CD4-positive, alpha-beta T cell (primary cell): ENCODE results near the gene ARHGEF33. TPM values are rescaled to one million over a fixed set of nuclear protein-coding genes. Genes with fewer than 3 reads are reported as not detected.

Experiments
- ATAC-seq: fragments of 200-7000 bp; cut with Tn5 transposase; one replicate; pipeline ENCODE4 v1.10.0; 2022; ENCODE audit warnings: mild to moderate bottlenecking; ENCODE audit not compliant: poor library complexity
- CTCF ChIA-PET: fragments of 350-600 bp; sonication (Branson Sonifier 250); formaldehyde crosslinking; loops from one replicate; lab custom pipeline; 2021; ENCODE audit warnings: antibody characterized with exemption, inconsistent platforms; lab: Charles Lee
- POLR2A ChIA-PET: fragments of 350-600 bp; sonication (Branson Sonifier 250); formaldehyde crosslinking; loops from one replicate; lab custom pipeline; 2021; ENCODE audit warnings: antibody characterized with exemption, inconsistent platforms; lab: Charles Lee
- DNase-seq, 14 experiments: peaks; one replicate each; pipeline ENCODE4 v3.0.0-alpha.2; 2013 to 2020; ENCODE audit warnings: mixed read lengths in 2 of 14
- H3K27ac ChIP-seq, 2 donors: one replicate each; pipeline versions ENCODE4 v1.5.1 to v1.7.0; 2013; ENCODE audit warnings: low read length in 2 of 2, low read depth in 1 of 2, mild to moderate bottlenecking in 1 of 2
- H3K27me3 ChIP-seq, 2 experiments: 1 replicate in 1 of 2; 2 replicates in 1 of 2; pipeline versions ENCODE4 v1.6.1 to v1.7.0; 2013; ENCODE audit warnings: low read length in 2 of 2, control low read depth in 1 of 2, mild to moderate bottlenecking in 1 of 2, moderate library complexity in 1 of 2; ENCODE audit not compliant: insufficient read depth in 2 of 2, control insufficient read depth in 1 of 2
- H3K36me3 ChIP-seq: one replicate; pipeline ENCODE4 v1.6.1; 2013; ENCODE audit warnings: low read length, control low read depth; ENCODE audit not compliant: insufficient read depth
- H3K4me1 ChIP-seq: one replicate; pipeline ENCODE4 v1.6.1; 2013; ENCODE audit warnings: low read length, control low read depth; ENCODE audit not compliant: insufficient read depth
- H3K4me3 ChIP-seq: one replicate; pipeline ENCODE4 v1.5.1; 2013; ENCODE audit warnings: mild to moderate bottlenecking, low read length, moderate library complexity
- H3K9me3 ChIP-seq, 2 experiments: 1 replicate in 1 of 2; 2 replicates in 1 of 2; pipeline versions ENCODE4 v1.6.1 to v1.7.0; 2013; ENCODE audit warnings: low read length in 2 of 2, mild to moderate bottlenecking in 2 of 2, control low read depth in 1 of 2, moderate library complexity in 1 of 2; ENCODE audit not compliant: control insufficient read depth in 1 of 2, insufficient read depth in 1 of 2
- H3K27ac Mint-ChIP-seq: one replicate; pipeline ENCODE4 v1.8.0; 2020; ENCODE audit warnings: mixed read lengths
- H3K27me3 Mint-ChIP-seq: one replicate; pipeline ENCODE4 v1.8.0; 2021; ENCODE audit warnings: mixed read lengths
- H3K36me3 Mint-ChIP-seq: one replicate; pipeline ENCODE4 v1.8.0; 2021; ENCODE audit warnings: low read depth, mixed read lengths
- H3K4me1 Mint-ChIP-seq: one replicate; pipeline ENCODE4 v1.8.0; 2021; ENCODE audit warnings: low read depth, mixed read lengths
- H3K4me3 Mint-ChIP-seq: one replicate; pipeline ENCODE4 v1.8.0; 2020; ENCODE audit warnings: mild to moderate bottlenecking, mixed read lengths
- H3K9me3 Mint-ChIP-seq: one replicate; pipeline ENCODE4 v1.8.0; 2020; ENCODE audit warnings: mixed read lengths
- CTCF ChIP-seq: fragments of 200-600 bp; IDR thresholded peaks from one replicate; pipeline ENCODE4 v1.8.0; 2022; ENCODE audit warnings: antibody characterized with exemption, mild to moderate bottlenecking
- intact Hi-C, 2 experiments: fragments of 100-400 bp; cut with DNase I in 1 of 2; cut with micrococcal nuclease in 1 of 2; formaldehyde crosslinking; loops; one replicate each; pipeline versions ENCODE4 v1.15.1 to v1.9.0; 2023 to 2025; cut with DNase I, micrococcal nuclease
- polyA plus RNA-seq, 2 donors: library from polyadenylated mRNA; unstranded; fragments of 120-200 nt; gene quantifications; one replicate each; pipeline ENCODE4 v1.2.1, GENCODE V29; 2013
- total RNA-seq, 174 experiments: library from RNA in 2 of 174; stranded (reverse) in 2 of 174; gene quantifications; one replicate each; pipeline ENCODE4 v1.2.3 and lab custom pipeline; 2021 to 2026

The ARHGEF33 gene
- total RNA-seq (not detected), total RNA-seq (lab: John Stamatoyannopoulos, UW) (0 to 0.52 (median 0.14) reads per million in 172 experiments)
- polyA plus RNA-seq (2013, experiment 1 of 2): 0.13 TPM
- 0.27 TPM for polyA plus RNA-seq (2013, experiment 2 of 2)

- POLR2A ChIA-PET: no interaction called here
- Mint-ChIP-seq H3K9me3 (no peaks in the 10 kb centered on the region), H3K27ac (no peak within 1 kb of the TSS), H3K27me3 (no peaks in the 10 kb centered on the region), H3K36me3 (no peaks in the 10 kb centered on the region), H3K4me1 (no peaks in the 10 kb centered on the region), H3K4me3 (no peak within 1 kb of the TSS)
- DNase-seq (no peak), ATAC-seq (no peak)
- Histone ChIP-seq H3K9me3 (no peaks in the 10 kb centered on the region), H3K4me1 (no peaks in the 10 kb centered on the region), H3K27me3 (no peaks in the 10 kb centered on the region), H3K27ac (no peak within 1 kb of the TSS), H3K36me3 (no peaks in the 10 kb centered on the region), H3K4me3 (no peak within 1 kb of the TSS)
- CTCF ChIA-PET: no interaction called here
- intact Hi-C loops: no loop called here
- no peak for TF ChIP-seq CTCF
Observed at GRCh38 chr2:38889575-38889974, at the start of gene ARHGEF33. Gene ARHGEF33, plus strand, starts transcription at chr2:38889875. Its CDS starts 29,573 bp downstream, at chr2:38919448.

- H3K4me3 Mint-ChIP-seq: no peak overlapping the region
- intact Hi-C loops: no loop called here
- peaks cover 80% of the 10 kb centered on the region for H3K36me3 Mint-ChIP-seq
Observed at GRCh38 chr2:38850045-38850444, 39.6 kb upstream of the ARHGEF33 start.

GRCh38 chr2:38856165-38856564 lies 33.5 kb upstream of the ARHGEF33 start:
- no peaks in the 10 kb centered on the region for H3K4me1 Mint-ChIP-seq
- ChIA-PET CTCF (no interaction called here), POLR2A (no interaction called here)
- no peak for ATAC-seq
- H3K9me3 Mint-ChIP-seq: no peaks in the 10 kb centered on the region
- no peak for DNase-seq
- no peaks in the 10 kb centered on the region for H3K27me3 Mint-ChIP-seq
- no peaks in the 10 kb centered on the region for H3K9me3 ChIP-seq
- H3K27ac ChIP-seq: no peak overlapping the region
- no peaks in the 10 kb centered on the region for H3K27me3 ChIP-seq
- peaks cover 76% of the 10 kb centered on the region for H3K36me3 Mint-ChIP-seq
- peaks cover 66% of the 10 kb centered on the region for H3K36me3 ChIP-seq
- intact Hi-C loops: no loop called here
- no peaks in the 10 kb centered on the region for H3K4me1 ChIP-seq
- H3K4me3 Mint-ChIP-seq: no peak overlapping the region
- TF ChIP-seq CTCF: no peak
- H3K27ac Mint-ChIP-seq: no peak overlapping the region
- no peak overlapping the region for H3K4me3 ChIP-seq

More at GRCh38 chr2:38850045-38850444, 39.6 kb upstream of the ARHGEF33 start:
- Histone ChIP-seq H3K4me1 (no peaks in the 10 kb centered on the region), H3K36me3 (peaks cover 17% of the 10 kb centered on the region), H3K4me3 (no peak overlapping the region), H3K27ac (no peak overlapping the region), H3K9me3 (no peaks in the 10 kb centered on the region), H3K27me3 (no peaks in the 10 kb centered on the region)
- TF ChIP-seq CTCF: no peak
- Mint-ChIP-seq H3K4me1 (no peaks in the 10 kb centered on the region), H3K27ac (no peak overlapping the region), H3K27me3 (no peaks in the 10 kb centered on the region), H3K9me3 (no peaks in the 10 kb centered on the region)
- ChIA-PET POLR2A (no interaction called here), CTCF (no interaction called here)
- DNase-seq (no peak), ATAC-seq (no peak)
